Left lung (tissue), 10 donors: Measurements from ENCODE around the gene DPYD. TPM values are rescaled to one million over a fixed set of nuclear protein-coding genes. Genes with fewer than 3 reads are reported as not detected.

Experiments used
- ATAC-seq: fragments of 200-7000 bp; cut with Tn5 transposase; one replicate; pipeline ENCODE4 v1.9.1; 2020; ENCODE audit warnings: moderate library complexity
- DNase-seq, 4 donors: peaks; one replicate each; pipeline ENCODE4 v3.0.0-alpha.2; 2013 to 2020
- H3K27ac ChIP-seq, 2 donors: fragments of 200-600 bp; sonication (generic) in 1 of 2; one replicate each; pipeline versions ENCODE4 v1.5.0 to v1.8.0; 2020 to 2021
- H3K27me3 ChIP-seq, 2 donors: fragments of 200-600 bp; sonication (generic) in 1 of 2; one replicate each; pipeline versions ENCODE4 v1.5.0 to v1.8.0; 2020 to 2021
- H3K36me3 ChIP-seq, 2 donors: fragments of 200-600 bp; sonication (generic) in 1 of 2; one replicate each; pipeline versions ENCODE4 v1.5.0 to v1.8.0; 2020 to 2021
- H3K4me1 ChIP-seq, 2 donors: fragments of 200-600 bp; one replicate each; pipeline ENCODE4 v1.8.0; 2021
- H3K4me3 ChIP-seq, 2 donors: fragments of 200-600 bp; sonication (generic) in 1 of 2; one replicate each; pipeline versions ENCODE4 v1.5.0 to v1.8.0; 2020 to 2021; ENCODE audit warnings: mild to moderate bottlenecking in 1 of 2
- H3K9me3 ChIP-seq, 2 donors: fragments of 200-600 bp; sonication (generic) in 1 of 2; one replicate each; pipeline versions ENCODE4 v1.5.0 to v1.8.0; 2020 to 2021
- CTCF ChIP-seq, 2 donors: fragments of 200-600 bp; sonication (generic) in 1 of 2; IDR thresholded peaks; one replicate each; pipeline versions ENCODE4 v1.5.0 to v1.8.0; 2021; ENCODE audit warnings: antibody characterized with exemption in 2 of 2
- intact Hi-C, 2 donors: fragments of 100-400 bp; cut with DNase I; formaldehyde crosslinking; loops; one replicate each; pipeline versions ENCODE4 v1.11.2 to v1.14.2; 2022
- polyA plus RNA-seq, 6 donors: library from polyadenylated mRNA; unstranded; fragments of 120-200 nt; gene quantifications; one replicate each; pipeline ENCODE4 v1.2.1, GENCODE V29; 2013; ENCODE audit not compliant: insufficient read length in 6 of 6
- total RNA-seq, 2 donors: library from RNA; stranded (reverse); fragmentation: NEBNext Ultra II Directional; extraction: Animal tissue kit (Norgen Biotek cat#: 25700); gene quantifications; one replicate each; pipeline ENCODE4 v1.2.1, GENCODE V29; 2021
- donor health status: DM: no; HTN: yes; CAD: no.
- donor health status: DM: no; HTN: no; CAD: no.

DPYD gene
- total and polyA plus RNA-seq, 8 donors, result 21.4 to 106 (median 26.1) TPM

GRCh38 chr1:97909266-97909665, 11.6 kb downstream of the DPYD start:
- Histone ChIP-seq H3K9me3 (no peaks in the 10 kb centered on the region), H3K27ac (peak overlapping the region in 1 of 2 donors; percentile 94), H3K36me3 (no peaks in the 10 kb centered on the region), H3K4me1 (peaks cover under 1 to 88% of the 10 kb centered on the region in 2 donors), H3K4me3 (no peak overlapping the region), H3K27me3 (no peaks in the 10 kb centered on the region)
- TF ChIP-seq CTCF (IDR thresholded peaks at IDR 0.05), result no peak
- intact Hi-C loops, result no loop called here
- ATAC-seq (no peak), DNase-seq (no peak)

GRCh38 chr1:97907886-97908285, 12.9 kb downstream of the DPYD start:
- intact Hi-C loops, result no loop called here
- no peaks in the 10 kb centered on the region for H3K36me3 ChIP-seq
- H3K4me1 ChIP-seq, result peaks cover 11 to 93% of the 10 kb centered on the region in 2 donors
- DNase-seq, result no peak
- no peak overlapping the region for H3K4me3 ChIP-seq
- ATAC-seq, result no peak
- H3K27ac ChIP-seq, result peak overlapping the region in 1 of 2 donors; percentile 94
- H3K9me3 ChIP-seq, result no peaks in the 10 kb centered on the region
- TF ChIP-seq CTCF (IDR thresholded peaks at IDR 0.05), result no peak
- H3K27me3 ChIP-seq, result no peaks in the 10 kb centered on the region

GRCh38 chr1:97906567-97907241, 14.1 kb downstream of the DPYD start:
- peak; percentile 68 for ATAC-seq
- H3K27me3 ChIP-seq, result no peaks in the 10 kb centered on the region
- peaks cover 11 to 93% of the 10 kb centered on the region in 2 donors for H3K4me1 ChIP-seq
- H3K9me3 ChIP-seq, result no peaks in the 10 kb centered on the region
- H3K4me3 ChIP-seq, result no peak overlapping the region
- H3K27ac ChIP-seq, result peak overlapping the region; percentile 27 to 94
- intact Hi-C loops, result no loop called here
- H3K36me3 ChIP-seq, result no peaks in the 10 kb centered on the region
- peak in 2 of 4 donors; percentile 61 to 63 for DNase-seq
- TF ChIP-seq CTCF (IDR thresholded peaks at IDR 0.05), result no peak

GRCh38 chr1:97905141-97905940, 15.5 kb downstream of the DPYD start:
- Histone ChIP-seq H3K9me3 (no peaks in the 10 kb centered on the region), H3K36me3 (no peaks in the 10 kb centered on the region), H3K4me3 (no peak overlapping the region), H3K27me3 (no peaks in the 10 kb centered on the region), H3K4me1 (peaks cover 16 to 99% of the 10 kb centered on the region in 2 donors), H3K27ac (peak overlapping the region; percentile 23 to 94)
- no peak for TF ChIP-seq CTCF (IDR thresholded peaks at IDR 0.05)
- no peak for DNase-seq
- intact Hi-C loops, result no loop called here
- peak; percentile 5 for ATAC-seq

- no peak for TF ChIP-seq CTCF (IDR thresholded peaks at IDR 0.05)
Observed at GRCh38 chr1:97904534-97904933, 16.3 kb downstream of the DPYD start.

More at GRCh38 chr1:97904534-97904933, 16.3 kb downstream of the DPYD start:
- Histone ChIP-seq H3K36me3 (no peaks in the 10 kb centered on the region), H3K27me3 (no peaks in the 10 kb centered on the region), H3K9me3 (no peaks in the 10 kb centered on the region), H3K27ac (peak overlapping the region; percentile 23 to 94), H3K4me3 (peak overlapping the region in 1 of 2 donors; percentile 22), H3K4me1 (peaks cover 16 to 99% of the 10 kb centered on the region in 2 donors)
- DNase-seq (no peak), ATAC-seq (peak; percentile 39)
- intact Hi-C loops, result no loop called here
